Endothelial cell of umbilical vein (primary cell): Measurements from ENCODE around the gene LMNA. TPM values are rescaled to one million over a fixed set of nuclear protein-coding genes. Genes with fewer than 3 reads are reported as not detected.
A peak's percentile ranks its signal among the peaks of the same experiment; 100 is the strongest.

Experiments
- BruUV-seq: library from RNA; stranded (reverse); fragments of 400-500 nt; replicated peaks from 2 replicates; lab custom pipeline; 2021; lab: Mats Ljungman, UMichigan
- CTCF ChIA-PET: fragments of 300-600, 350-600 bp; sonication (Branson Sonifier 250); formaldehyde crosslinking; loops from one replicate; lab custom pipeline; 2021; ENCODE audit warnings: antibody characterized with exemption, inconsistent platforms; lab: Charles Lee
- POLR2A ChIA-PET: fragments of 300-600, 350-600 bp; sonication (Branson Sonifier 250); formaldehyde crosslinking; loops from one replicate; lab custom pipeline; 2021; ENCODE audit warnings: antibody characterized with exemption, inconsistent platforms; lab: Charles Lee
- DNase-seq: peaks from one replicate; pipeline ENCODE4 v3.0.0-alpha.2; 2011; ENCODE audit warnings: low read depth, low spot score
- FAIRE-seq: peaks from 2 replicates; lab custom pipeline; 2011; peaks lifted over from hg19 to GRCh38; lab: Jason Lieb, UNC
- H2AFZ ChIP-seq: 2 replicates; pipeline ENCODE4 v1.6.0; 2012; ENCODE audit warnings: low read depth, low read length, control low read depth, inconsistent platforms
- H3K27ac ChIP-seq: 2 replicates; pipeline ENCODE4 v1.5.1; 2011; ENCODE audit warnings: low read depth, mild to moderate bottlenecking, control low read depth, low read length, moderate library complexity; ENCODE audit not compliant: insufficient read depth
- H3K27me3 ChIP-seq, 2 experiments: 2 replicates each; pipeline versions ENCODE4 v1.6.0 to v1.6.1; 2011; ENCODE audit warnings: low read length in 2 of 2, mixed read lengths in 1 of 2; ENCODE audit not compliant: control insufficient read depth in 2 of 2, insufficient read depth in 2 of 2
- H3K36me3 ChIP-seq, 2 experiments: 2 replicates in 1 of 2; 3 replicates in 1 of 2; pipeline ENCODE4 v1.5.1; 2011; ENCODE audit warnings: low read length in 2 of 2, mild to moderate bottlenecking in 1 of 2, moderate library complexity in 1 of 2; ENCODE audit not compliant: control insufficient read depth in 2 of 2, insufficient read depth in 2 of 2; ENCODE audit errors: extremely low read depth in 1 of 2
- H3K4me1 ChIP-seq: 3 replicates; pipeline ENCODE4 v1.5.1; 2011; ENCODE audit warnings: mild to moderate bottlenecking, low read length; ENCODE audit not compliant: control insufficient read depth, insufficient read depth; ENCODE audit errors: extremely low read depth
- H3K4me2 ChIP-seq: 2 replicates; pipeline ENCODE4 v1.6.1; 2011; ENCODE audit warnings: low read length, control low read depth, mixed read lengths; ENCODE audit not compliant: insufficient read depth
- H3K4me3 ChIP-seq, 3 experiments: fragments of 200-600 bp in 1 of 3; sonication (generic), shearing (Covaris generic) in 1 of 3; replicated peaks in 1 of 3; 2 replicates each; pipeline ENCODE4 v1.5.1; 2011 to 2016; ENCODE audit warnings: control low read depth in 3 of 3, low read length in 3 of 3, mild to moderate bottlenecking in 2 of 3, inconsistent platforms in 1 of 3, low read depth in 1 of 3, moderate library complexity in 1 of 3; ENCODE audit not compliant: insufficient read depth in 1 of 3
- H3K79me2 ChIP-seq: 2 replicates; pipeline ENCODE4 v1.6.0; 2012; ENCODE audit warnings: low read length, inconsistent platforms; ENCODE audit not compliant: control insufficient read depth, insufficient read depth
- H3K9ac ChIP-seq: replicated peaks from 2 replicates; pipeline ENCODE3; 2011; ENCODE audit warnings: low read length, control low read depth; ENCODE audit not compliant: insufficient read depth; ENCODE audit errors: extremely low read depth
- H3K9me1 ChIP-seq: replicated peaks from 3 replicates; pipeline ENCODE4 v1.6.0; 2011; ENCODE audit warnings: mild to moderate bottlenecking, low read length; ENCODE audit not compliant: control insufficient read depth, insufficient read depth; ENCODE audit errors: extremely low read depth
- H3K9me3 ChIP-seq: replicated peaks from 2 replicates; pipeline ENCODE4 v1.5.1; 2012; ENCODE audit warnings: low read length, inconsistent platforms; ENCODE audit not compliant: control insufficient read depth, insufficient read depth
- H4K20me1 ChIP-seq: replicated peaks from 2 replicates; pipeline ENCODE3; 2011; ENCODE audit warnings: mild to moderate bottlenecking, low read length; ENCODE audit not compliant: control insufficient read depth, insufficient read depth; ENCODE audit errors: extremely low read depth
- CTCF ChIP-seq, 2 donors: IDR thresholded peaks; 1 replicate in 1 of 2; 2 replicates in 1 of 2; pipeline ENCODE4 v1.5.1; 2011; ENCODE audit warnings: low read length in 2 of 2, mild to moderate bottlenecking in 2 of 2, moderate library complexity in 2 of 2, control low read depth in 1 of 2, inconsistent platforms in 1 of 2, low read depth in 1 of 2; ENCODE audit not compliant: insufficient read depth in 1 of 2; ENCODE audit errors: extremely low read depth in 1 of 2
- EZH2 ChIP-seq: IDR thresholded peaks from 2 replicates; pipeline ENCODE4 v1.6.1; 2012; ENCODE audit warnings: borderline replicate concordance, low read depth, mild to moderate bottlenecking, moderate library complexity, low read length, inconsistent platforms; ENCODE audit not compliant: severe bottlenecking
- FOS ChIP-seq: IDR thresholded peaks from 2 replicates; pipeline ENCODE4 v1.6.1; 2011; ENCODE audit warnings: mild to moderate bottlenecking, low read length, moderate library complexity, borderline replicate concordance; ENCODE audit not compliant: insufficient read depth
- GATA2 ChIP-seq: IDR thresholded peaks from 2 replicates; pipeline ENCODE4 v1.7.0; 2011; ENCODE audit warnings: low read depth, mild to moderate bottlenecking, moderate library complexity, mixed read lengths, low read length; ENCODE audit not compliant: insufficient read length, insufficient read depth
- JUN ChIP-seq: IDR thresholded peaks from 2 replicates; pipeline ENCODE4 v1.6.1; 2011; ENCODE audit warnings: borderline replicate concordance, low read depth; ENCODE audit not compliant: insufficient read length, insufficient read depth
- MAX ChIP-seq: IDR thresholded peaks from 2 replicates; pipeline ENCODE4 v1.6.1; 2011; ENCODE audit not compliant: insufficient read depth, insufficient read length
- MYC ChIP-seq: IDR thresholded peaks from one replicate; pipeline ENCODE4 v1.6.1; 2011; ENCODE audit warnings: mild to moderate bottlenecking, low read depth, low read length
- POLR2A ChIP-seq: IDR thresholded peaks from 2 replicates; pipeline ENCODE4 v1.6.1; 2012; ENCODE audit warnings: low read depth, mild to moderate bottlenecking, control low read depth, low read length
- POLR2AphosphoS5 ChIP-seq: IDR thresholded peaks from 2 replicates; pipeline ENCODE4 v1.6.1; 2012; ENCODE audit warnings: low read depth, mild to moderate bottlenecking, control low read depth, low read length, moderate library complexity; ENCODE audit not compliant: insufficient read depth
- dilution Hi-C: fragments of 300-500 bp; cut with MboI; formaldehyde crosslinking; loops from one replicate; pipeline ENCODE4 v1.15.0; 2019; ENCODE audit warnings: low sequenced_read_pairs; ENCODE audit not compliant: extremely low pct_ligation_motif_present
- intact Hi-C: fragments of 100-400 bp; cut with micrococcal nuclease; formaldehyde crosslinking; loops from one replicate; pipeline ENCODE4 v1.10.0; 2022
- polyA plus RNA-seq, 4 experiments: library from polyadenylated mRNA; depleted of rRNA in 3 of 4; stranded (reverse) in 3 of 4; unstranded in 1 of 4; fragments of >200 nt; gene quantifications; 2 replicates each; pipeline versions ENCODE4 v1.2.1 to v1.2.3, GENCODE V29; 2011 to 2012; ENCODE audit warnings: missing spikeins in 1 of 4
- total RNA-seq: library from RNA; stranded (reverse); gene quantifications from 2 replicates; pipeline ENCODE4 v1.2.3, GENCODE V29; 2021

LMNA gene
- total and polyA plus RNA-seq, 2 donors (not counting 3 experiments of a cell fraction or from before 2014, with no cell fraction given), result 371 to 742 TPM

- CTCF ChIA-PET, result interaction anchor here (0.7 to 13.0 kb wide), 4 partner anchors 7 to 98 kb away, joined by 3 to 627 read pairs (median 29); partner anchors contain the start of gene LMNA
- H3K36me3 ChIP-seq, result peaks cover 3 to 4% of the 10 kb centered on the region in 2 experiments
- no peaks in the 10 kb centered on the region for H3K9me1 ChIP-seq
- dilution Hi-C loops (no loop called here), intact Hi-C loops (loop anchor here (1.0 kb wide), 2 partner anchors 21 to 30 kb away; no protein-coding TSS in a partner anchor)
- peak overlapping the region; percentile 97 for H3K27ac ChIP-seq
- TF ChIP-seq GATA2 (peak; percentile 39), FOS (no peak), MAX (no peak)
- peak overlapping the region; percentile 55 for H3K4me2 ChIP-seq
- peak; percentile 29 for DNase-seq
- BruUV-seq, result TSS peak; percentile 19
- no peaks in the 10 kb centered on the region for H4K20me1 ChIP-seq
- peak; percentile 85 for FAIRE-seq
- no peaks in the 10 kb centered on the region for H3K9me3 ChIP-seq
- H3K79me2 ChIP-seq, result peaks cover 85% of the 10 kb centered on the region
- peak overlapping the region; percentile 87 for H3K9ac ChIP-seq
- POLR2A ChIA-PET, result interaction anchor here (0.6 to 5.1 kb wide), 6 partner anchors 11 to 190 kb away, joined by 3 to 55 read pairs (median 5); partner anchors contain the start of gene LMNA
- peaks cover 80% of the 10 kb centered on the region for H3K4me1 ChIP-seq
- H3K27me3 ChIP-seq, result no peaks in the 10 kb centered on the region
- peak overlapping the region in 1 of 3 experiments; percentile 17 for H3K4me3 ChIP-seq
- H2AFZ ChIP-seq, result no peak overlapping the region
Observed at GRCh38 chr1:156126630-156127534, 12.4 kb downstream of the LMNA start.

GRCh38 chr1:156128308-156128653, 13.8 kb downstream of the LMNA start:
- Histone ChIP-seq H3K9me3 (no peaks in the 10 kb centered on the region), H2AFZ (no peak overlapping the region), H4K20me1 (no peaks in the 10 kb centered on the region), H3K9me1 (no peaks in the 10 kb centered on the region), H3K27ac (peak overlapping the region; percentile 94), H3K4me3 (no peak overlapping the region), H3K36me3 (peaks cover 6% of the 10 kb centered on the region in 2 experiments), H3K4me1 (peaks cover 67% of the 10 kb centered on the region), H3K79me2 (peaks cover 81% of the 10 kb centered on the region), H3K9ac (peak overlapping the region; percentile 82), H3K4me2 (peak overlapping the region; percentile 1), H3K27me3 (no peaks in the 10 kb centered on the region)
- no TSS peak for BruUV-seq
- FAIRE-seq, result peak; percentile 50
- peak; percentile 35 for DNase-seq
- TF ChIP-seq MAX (no peak), CTCF (IDR thresholded peaks at IDR 0.05; ENCODE audit: extremely low read depth in 1 of 2, insufficient read depth in 1 of 2, low read depth in 1 of 2, low read length in 2 of 2) (no peak), POLR2AphosphoS5 (no peak), MYC (no peak), FOS (no peak), EZH2 (no peak), POLR2A (no peak), JUN (no peak), GATA2 (no peak)
- dilution Hi-C loops, result no loop called here
- POLR2A ChIA-PET, result interaction anchor here (1.4 to 5.1 kb wide), 3 partner anchors 14 to 26 kb away, joined by 3 to 55 read pairs (median 5); partner anchors contain the start of gene LMNA
- intact Hi-C loops, result no loop called here
- CTCF ChIA-PET, result interaction anchor here (0.6 to 13.0 kb wide), 8 partner anchors 9 to 257 kb away, joined by 3 to 627 read pairs (median 21); partner anchors contain the start of gene LMNA
